Naive B cell (primary cell): ENCODE measurements around the gene TNIK. TPM values are rescaled to one million over a fixed set of nuclear protein-coding genes. Genes with fewer than 3 reads are reported as not detected.

Source experiments
- ATAC-seq, 2 donors: fragments of 150-1000 bp; cut with Tn5 transposase; 2 replicates each; pipeline ENCODE4 v1.10.0; 2021; ENCODE audit warnings: low read depth in 2 of 2, mild to moderate bottlenecking in 2 of 2, moderate library complexity in 2 of 2
- DNase-seq: peaks from one replicate; pipeline ENCODE4 v3.0.0; 2022
- H3K27ac Mint-ChIP-seq, 6 donors: one replicate each; pipeline ENCODE4 v1.8.0; 2020 to 2022; ENCODE audit warnings: mild to moderate bottlenecking in 6 of 6, mixed read lengths in 6 of 6, moderate library complexity in 5 of 6, inconsistent platforms in 2 of 6
- H3K27me3 Mint-ChIP-seq, 3 donors: one replicate each; pipeline ENCODE4 v1.8.0; 2021 to 2022; ENCODE audit warnings: mixed read lengths in 3 of 3, mild to moderate bottlenecking in 1 of 3
- H3K36me3 Mint-ChIP-seq, 2 donors: one replicate each; pipeline ENCODE4 v1.8.0; 2020 to 2022; ENCODE audit warnings: mixed read lengths in 2 of 2, inconsistent platforms in 1 of 2, mild to moderate bottlenecking in 1 of 2
- H3K4me1 Mint-ChIP-seq, 3 donors: one replicate each; pipeline ENCODE4 v1.8.0; 2020 to 2022; ENCODE audit warnings: mixed read lengths in 3 of 3, inconsistent platforms in 1 of 3, mild to moderate bottlenecking in 1 of 3, moderate library complexity in 1 of 3
- H3K4me3 Mint-ChIP-seq, 8 donors: one replicate each; pipeline ENCODE4 v1.8.0; 2020 to 2022; ENCODE audit warnings: mild to moderate bottlenecking in 8 of 8, mixed read lengths in 8 of 8, moderate library complexity in 8 of 8, inconsistent platforms in 2 of 8
- H3K9me3 Mint-ChIP-seq, 7 donors: one replicate each; pipeline ENCODE4 v1.8.0; 2020 to 2022; ENCODE audit warnings: mixed read lengths in 7 of 7, mild to moderate bottlenecking in 5 of 7, inconsistent platforms in 2 of 7, moderate library complexity in 1 of 7
- polyA plus RNA-seq, 6 donors: library from polyadenylated mRNA; unstranded; fragments of 300-500 nt; fragmentation: Illumina TruSeq; gene quantifications; one replicate each; pipeline ENCODE4 v1.2.3, GENCODE V29; 2021; ENCODE audit warnings: low read depth in 6 of 6

Gene TNIK
- polyA plus RNA-seq, 6 donors from 2014 or later, result 0.58 to 1.8 (median 1.1) TPM; not detected in 1

- no peak for ATAC-seq
- Mint-ChIP-seq H3K9me3 (no peaks in the 10 kb centered on the region), H3K4me1 (no peaks in the 10 kb centered on the region), H3K27me3 (peaks cover 0 to 6% (median 5%) of the 10 kb centered on the region in 3 donors), H3K4me3 (no peak overlapping the region), H3K27ac (no peak overlapping the region), H3K36me3 (no peaks in the 10 kb centered on the region)
- no peak for DNase-seq
Measured at GRCh38 chr3:171013822-171014748, 446.1 kb downstream of the TNIK start.

DNA sequence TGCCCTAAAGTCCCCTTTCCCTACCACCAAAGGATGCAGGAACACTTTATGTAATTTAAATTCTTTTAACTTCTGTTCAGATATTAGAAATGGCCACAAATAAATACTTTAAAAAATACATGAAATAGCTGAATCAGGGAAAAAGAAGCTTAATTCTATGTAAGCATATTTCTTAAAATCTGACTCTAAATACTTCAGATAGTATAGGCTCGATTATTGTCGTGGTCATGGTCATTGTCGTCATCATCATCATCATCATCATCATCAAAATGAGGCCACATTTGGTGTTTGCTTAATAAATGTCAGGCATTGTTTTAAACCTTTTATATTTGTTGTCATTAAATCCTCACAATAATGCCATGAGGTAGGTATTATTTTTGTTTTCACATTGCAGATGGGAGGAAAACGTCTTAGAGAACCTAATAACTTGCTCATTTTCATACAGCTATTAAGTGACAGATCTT, 448.3 kb downstream of the TNIK start:
- Mint-ChIP-seq H3K27ac (no peak overlapping the region), H3K4me1 (no peaks in the 10 kb centered on the region)
- ATAC-seq, result no peak

More for the DNA sequence above, 448.3 kb downstream of the TNIK start:
- Mint-ChIP-seq H3K9me3 (no peaks in the 10 kb centered on the region), H3K4me3 (no peak overlapping the region), H3K36me3 (no peaks in the 10 kb centered on the region), H3K27me3 (peaks cover 0 to 8% (median 5%) of the 10 kb centered on the region in 3 donors)
- DNase-seq, result no peak
